ELR (cell line): ENCODE data around the gene TBX19.
"Not testable (repeated sequence)": the region's sequence is repeated elsewhere in the genome, so short reads cannot be mapped to it uniquely, and the experiment has no call there.

Source experiments
- DNase-seq: peaks from one replicate; pipeline ENCODE4 v3.0.0-alpha.2; 2015; ENCODE audit warnings: low read depth

TBX19 gene

DNA sequence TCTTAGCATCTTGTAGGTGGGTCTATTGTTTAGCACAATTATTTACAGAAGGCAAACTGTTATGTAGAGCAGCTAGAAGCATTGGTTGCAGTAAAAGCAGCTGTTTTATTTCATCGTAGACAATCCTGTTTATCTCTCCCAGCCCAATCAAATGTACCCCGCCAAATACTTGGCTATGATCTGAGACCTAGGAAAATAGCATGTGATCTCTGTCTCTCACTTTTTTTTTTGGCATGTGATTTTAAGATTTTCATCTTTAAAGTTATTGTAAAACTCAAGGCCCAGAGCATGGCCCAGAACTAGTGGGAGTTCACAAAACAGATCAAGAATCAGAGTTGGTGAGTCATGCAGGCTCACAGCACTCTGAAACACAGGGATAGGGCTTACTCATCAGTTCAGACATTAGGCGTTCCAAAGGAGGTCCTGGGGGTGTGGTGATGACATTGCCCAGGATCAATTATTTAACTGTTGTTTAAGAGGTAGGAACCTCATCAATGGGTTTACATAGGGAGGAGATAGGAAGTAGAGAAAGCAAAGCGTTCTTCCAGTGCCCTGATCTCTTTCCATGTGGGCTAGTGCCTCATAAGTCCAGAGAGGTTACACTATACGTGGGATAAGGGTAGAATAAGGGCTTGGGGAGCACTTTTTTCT, 40.2 kb downstream of the TBX19 start:
- peak; percentile 95 for DNase-seq

DNA sequence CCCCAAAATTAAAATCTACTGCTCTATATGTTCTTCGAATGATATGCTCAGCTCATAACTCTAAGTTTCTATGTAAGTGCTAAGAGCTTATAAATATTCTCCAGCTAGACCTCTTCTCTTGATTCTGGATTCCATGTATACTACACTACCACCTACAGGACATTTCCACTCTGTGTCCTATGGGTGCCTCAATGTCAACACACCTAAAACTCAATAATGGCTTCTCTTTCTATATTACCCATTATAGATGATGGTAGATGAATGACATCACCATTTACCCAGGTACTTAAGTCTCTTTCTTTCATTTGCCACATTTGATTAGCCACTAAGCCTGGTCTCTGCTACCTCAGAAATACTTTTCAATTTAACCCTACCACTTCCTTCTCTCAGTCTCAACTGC, 41.3 kb downstream of the TBX19 start:
- DNase-seq = peak; percentile 69

DNA sequence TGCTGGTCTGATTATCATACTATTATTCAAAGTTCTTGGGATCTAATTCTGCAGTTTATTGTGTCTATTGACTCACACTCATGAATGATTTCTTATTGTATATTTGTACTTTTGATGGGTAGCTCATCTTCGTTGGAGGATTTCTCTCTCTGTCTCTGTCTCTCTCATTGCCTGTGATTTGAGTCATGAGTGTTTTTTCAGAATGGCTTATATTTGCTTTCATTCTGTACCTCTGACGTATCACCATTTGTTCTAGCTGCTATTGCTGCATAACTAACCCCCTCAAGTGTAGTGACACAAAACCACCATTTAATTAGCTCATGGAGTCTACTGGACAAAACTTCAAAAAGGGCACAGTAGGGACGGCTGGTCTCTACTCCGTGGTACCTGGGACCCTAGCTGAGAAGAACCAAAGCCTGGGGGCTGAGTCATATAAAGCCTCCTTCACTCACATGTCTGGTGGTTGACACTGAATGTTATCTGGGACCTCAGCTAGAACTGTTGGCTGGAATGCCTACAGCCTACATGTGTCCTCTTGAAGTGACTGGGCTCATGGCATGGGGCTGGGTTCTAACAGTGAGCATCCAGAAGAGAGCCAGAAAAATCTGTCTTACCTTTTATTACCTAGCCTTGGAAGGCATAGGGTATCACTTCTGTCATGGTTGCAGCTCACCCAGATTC, 44.2 kb downstream of the TBX19 start:
- no peak for DNase-seq

DNA sequence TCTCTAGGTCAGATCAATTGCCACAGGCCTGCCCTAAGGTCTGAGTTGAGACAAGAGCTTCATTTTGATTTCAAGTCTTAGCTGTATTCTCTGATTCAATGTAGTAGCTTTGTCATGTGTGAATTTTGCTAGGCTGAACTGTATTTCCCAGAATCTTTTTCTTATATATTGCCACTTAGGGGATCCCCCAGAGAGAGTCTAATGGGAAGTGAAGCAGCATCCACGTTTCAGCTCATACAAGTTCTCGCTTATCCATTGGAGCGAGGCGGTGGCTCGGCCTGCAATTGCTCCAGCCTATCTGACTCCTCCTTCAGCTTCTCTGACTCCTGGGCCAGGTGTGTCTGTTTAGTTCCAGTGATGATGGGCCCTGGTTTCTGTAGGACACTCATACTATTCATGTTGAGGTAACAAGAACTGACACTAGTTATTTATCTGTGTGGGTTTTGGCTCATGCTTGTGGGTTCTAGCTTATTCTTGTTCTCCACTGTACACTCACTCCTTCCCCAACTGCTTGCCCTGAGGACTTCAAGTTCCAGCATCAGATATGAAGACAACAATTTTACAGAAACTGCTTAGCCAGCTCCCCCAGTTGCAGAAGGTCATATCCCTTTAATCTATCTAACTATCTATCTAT, 48.2 kb downstream of the TBX19 start:
- no peak for DNase-seq

DNA sequence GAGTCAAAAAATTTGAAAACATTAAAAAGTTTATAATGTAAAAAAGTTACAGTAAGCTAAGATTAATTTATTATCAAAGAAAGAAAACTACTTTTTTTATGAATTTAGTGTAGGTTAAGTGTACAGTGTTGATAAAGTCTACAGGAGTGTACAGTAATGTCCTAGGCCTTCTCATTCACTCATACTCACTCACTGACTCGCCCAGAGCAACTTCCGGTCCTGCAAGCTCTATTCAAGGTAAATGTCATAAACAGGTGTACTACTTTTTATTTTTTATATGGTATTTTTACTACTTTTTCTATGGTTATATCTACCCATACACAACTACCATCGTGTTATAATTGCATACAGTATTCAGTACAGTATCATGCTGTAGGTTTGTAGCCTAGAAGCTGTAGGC, 49.6 kb downstream of the TBX19 start:
- DNase-seq = no peak

DNA sequence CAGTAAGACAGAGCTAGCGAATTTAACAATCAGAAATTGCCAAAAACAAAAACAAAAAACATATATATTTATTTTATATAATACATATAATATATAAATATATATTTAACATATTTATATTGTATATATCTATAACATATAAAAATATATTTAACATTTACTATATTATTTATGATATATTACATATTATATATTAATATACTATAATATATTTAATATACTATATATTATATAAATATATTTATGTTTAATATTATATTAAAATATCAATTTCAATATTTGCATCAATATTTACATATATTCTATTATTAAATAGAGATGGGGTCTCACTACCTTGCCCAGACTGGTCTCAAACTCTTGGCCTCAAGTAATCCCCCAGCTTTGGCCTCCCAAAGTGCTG, 50.9 kb downstream of the TBX19 start:
- DNase-seq = no peak

DNA sequence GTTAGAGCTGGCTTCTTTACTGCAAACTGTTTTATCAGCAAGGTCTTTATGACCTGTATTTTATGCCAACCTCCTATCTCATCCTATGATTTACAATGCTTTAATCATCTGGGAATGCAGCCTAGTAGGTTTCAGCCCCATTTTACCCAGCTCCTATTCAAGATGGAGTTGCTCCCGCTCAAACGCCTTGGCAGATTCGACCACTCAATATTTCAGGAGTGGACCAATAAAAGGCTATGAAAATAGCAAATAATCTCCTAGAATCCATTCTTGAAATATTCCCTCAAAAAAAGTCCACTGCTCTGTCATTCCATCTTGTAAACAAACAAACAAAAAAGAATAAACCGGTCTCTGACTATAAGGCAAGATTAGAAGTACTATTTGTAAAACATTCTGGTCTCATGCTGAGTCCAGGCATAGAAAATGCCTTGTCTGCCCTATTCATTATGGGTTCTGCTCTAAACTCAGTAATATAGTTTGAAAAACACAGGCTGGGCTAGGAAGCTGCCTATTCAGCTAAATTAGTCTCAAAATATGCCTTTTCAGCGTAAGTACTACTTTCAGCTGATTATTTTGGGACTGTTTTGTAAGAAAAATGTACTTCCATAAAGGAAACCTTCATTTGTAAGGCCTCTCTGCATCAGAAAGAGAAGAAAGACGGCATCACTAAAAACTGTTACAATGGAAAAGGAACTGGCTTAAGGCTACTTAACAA, 53.0 kb downstream of the TBX19 start:
- DNase-seq = no peak

DNA sequence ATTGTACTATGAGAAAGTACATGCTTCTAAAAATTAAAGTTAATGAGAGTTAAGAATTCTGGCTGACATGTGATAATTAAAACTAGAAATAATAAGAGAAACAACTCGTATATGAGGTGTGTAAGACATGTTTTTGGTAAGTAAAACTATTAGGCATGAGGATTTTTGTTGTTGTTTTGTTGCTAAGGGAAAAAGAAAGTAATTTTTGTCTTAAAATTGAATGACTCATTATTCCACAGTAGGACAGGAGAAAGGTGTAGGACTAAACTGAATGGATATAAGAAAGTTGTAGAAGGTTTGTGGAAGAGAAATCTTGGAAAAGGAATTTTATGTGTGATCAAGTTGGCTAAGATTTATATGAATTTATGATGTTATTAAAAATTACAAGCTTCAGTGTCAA, 54.8 kb downstream of the TBX19 start:
- DNase-seq = peak; percentile 39

DNA sequence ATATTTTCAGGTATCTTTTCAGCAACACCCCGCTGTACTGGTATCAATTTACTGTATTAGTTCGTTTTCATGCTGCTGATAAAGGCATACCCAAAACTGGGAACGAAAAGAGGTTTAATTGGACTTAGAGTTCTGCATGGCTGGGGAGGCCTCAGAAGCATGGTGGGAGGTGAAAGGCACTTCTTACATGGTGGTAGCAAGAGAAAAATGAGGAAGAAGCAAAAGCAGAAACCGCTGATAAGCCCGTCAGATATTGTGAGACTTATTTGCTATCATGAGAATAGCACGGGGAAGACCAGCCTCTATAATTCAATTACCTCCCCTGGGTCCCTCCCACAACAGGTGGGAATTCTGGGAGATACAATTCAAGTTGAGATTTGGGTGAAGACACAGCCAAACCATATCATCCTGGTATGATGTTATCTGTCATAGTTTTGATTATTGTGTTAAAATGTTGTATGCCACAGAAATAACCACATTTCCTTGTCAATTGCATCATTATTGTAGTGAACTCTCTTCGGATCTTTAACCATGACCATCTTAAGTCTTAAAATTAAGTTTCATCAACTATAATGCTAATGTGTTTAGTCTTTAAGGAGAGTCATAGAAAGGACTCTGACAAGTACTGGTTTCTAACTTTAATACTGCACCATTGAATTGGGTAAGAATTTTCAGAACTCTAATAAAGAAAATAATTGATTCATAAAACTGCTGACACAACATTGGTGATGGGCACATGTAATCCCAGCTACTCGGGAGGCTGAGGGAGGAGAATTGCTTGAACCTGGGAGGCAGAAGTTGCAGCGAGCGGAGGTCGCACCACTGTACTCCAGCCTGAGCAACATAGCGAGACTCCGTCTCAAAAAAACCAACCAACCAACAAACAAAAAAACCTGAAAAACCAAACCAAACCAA, 58.2 kb downstream of the TBX19 start:
- DNase-seq = no peak

DNA sequence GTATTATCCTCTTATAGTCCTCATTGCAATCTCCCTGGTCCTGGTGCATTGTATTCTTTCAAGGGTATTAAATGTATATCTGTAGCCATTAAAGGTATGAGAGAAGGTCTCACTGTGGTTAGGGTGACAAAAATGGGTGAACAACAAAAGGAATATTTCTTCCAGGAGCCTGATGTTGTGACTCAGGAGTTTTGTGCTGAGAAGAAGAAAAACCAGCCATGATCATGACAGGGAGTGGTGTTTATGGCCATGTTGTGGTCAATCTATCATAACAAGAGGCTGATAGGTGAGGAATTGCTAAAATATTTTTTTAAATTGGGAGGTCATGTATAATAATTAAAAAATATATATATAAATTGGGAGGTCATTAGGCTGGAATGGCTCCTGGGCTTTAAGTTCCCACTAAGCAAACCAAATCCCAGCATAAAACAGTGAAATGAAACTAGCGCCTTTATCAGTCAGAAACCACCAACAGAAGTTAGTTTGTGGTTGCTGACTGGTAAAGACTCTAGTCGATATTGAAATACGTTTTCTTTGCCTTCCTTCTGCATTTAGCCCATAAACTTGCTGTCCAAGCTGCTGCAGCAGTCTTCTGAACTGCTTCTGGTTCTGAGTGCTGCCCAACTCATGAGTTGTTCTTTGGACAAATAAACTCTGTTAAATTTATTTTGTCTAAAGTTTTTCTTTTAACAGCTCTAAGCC, 60.3 kb downstream of the TBX19 start:
- DNase-seq = no peak

DNA sequence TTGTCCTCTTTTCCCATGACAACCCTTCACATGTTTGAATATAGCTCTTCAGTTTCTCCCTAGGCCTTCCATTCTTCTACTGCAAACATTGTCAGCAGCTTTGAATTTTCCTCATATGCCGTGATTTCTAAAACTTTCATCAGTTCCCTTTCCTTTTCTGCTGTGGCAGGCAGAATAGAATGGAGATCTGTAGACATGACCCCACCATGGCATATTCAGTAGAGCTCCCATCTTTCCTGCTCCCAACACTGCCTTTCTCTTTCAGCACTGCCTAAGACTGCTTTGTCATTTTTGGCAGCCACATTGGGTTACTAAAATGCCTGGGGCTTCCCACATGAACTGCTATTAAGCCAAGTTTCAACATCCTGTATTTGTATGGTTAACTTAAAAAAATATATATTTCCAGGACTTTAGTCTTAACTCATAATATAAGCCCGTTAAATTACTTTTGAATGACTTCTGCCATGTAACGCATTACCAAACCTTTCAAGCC, 60.9 kb downstream of the TBX19 start:
- no peak for DNase-seq

DNA sequence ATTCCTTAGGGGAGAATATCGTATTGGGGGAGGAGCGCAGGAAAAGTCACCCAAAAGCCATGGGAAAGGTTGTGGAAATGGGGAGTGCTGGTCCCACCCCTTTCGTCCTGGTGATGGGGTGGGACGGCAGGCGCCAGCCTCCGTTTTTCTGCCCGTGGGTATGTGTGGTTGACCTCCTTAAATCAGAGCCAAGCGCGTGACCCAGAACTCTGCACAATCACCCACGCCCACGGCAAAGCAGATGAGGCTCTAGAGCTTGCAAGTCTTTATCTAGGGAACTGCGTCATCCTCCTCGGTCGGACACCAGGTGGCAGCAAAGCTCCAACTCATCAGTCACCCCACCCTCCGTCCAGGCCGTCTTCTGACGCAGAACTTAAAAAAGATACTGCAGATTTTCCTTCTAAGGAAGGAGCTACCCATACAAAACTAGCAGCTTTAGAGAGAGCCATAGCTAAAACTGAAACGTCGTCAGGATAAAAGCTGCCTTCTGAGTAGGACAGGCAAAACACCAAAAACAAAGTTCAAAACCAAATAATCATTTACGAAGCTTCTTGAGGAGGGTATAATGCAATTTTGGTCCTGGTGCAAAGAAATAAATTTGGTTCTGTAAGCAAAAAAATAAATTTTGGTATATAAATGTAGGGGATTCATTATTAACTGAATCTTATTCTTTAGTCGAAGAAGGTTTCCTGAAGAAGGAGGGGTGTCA, 62.0 kb downstream of the TBX19 start:
- DNase-seq = peak; percentile 83

DNA sequence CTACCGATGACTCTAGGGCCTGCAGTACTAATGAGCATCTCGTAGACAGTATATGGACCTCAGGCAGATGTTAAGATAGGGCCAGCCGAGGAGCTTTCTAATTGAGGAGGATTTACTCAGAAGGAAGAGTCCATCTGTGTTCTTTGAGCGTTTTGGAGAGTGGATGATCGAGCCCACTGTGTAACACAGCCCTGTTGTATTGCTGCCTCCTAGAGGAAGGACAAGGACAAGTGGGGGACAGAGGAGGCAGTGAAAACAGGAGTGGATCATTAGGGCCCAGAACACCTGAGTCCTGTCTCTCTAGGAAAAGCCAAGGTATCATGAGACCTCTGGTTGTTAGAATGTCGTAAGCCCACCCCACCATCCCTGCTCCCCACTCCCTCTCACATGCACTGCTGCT, 62.9 kb downstream of the TBX19 start:
- DNase-seq = no peak

DNA sequence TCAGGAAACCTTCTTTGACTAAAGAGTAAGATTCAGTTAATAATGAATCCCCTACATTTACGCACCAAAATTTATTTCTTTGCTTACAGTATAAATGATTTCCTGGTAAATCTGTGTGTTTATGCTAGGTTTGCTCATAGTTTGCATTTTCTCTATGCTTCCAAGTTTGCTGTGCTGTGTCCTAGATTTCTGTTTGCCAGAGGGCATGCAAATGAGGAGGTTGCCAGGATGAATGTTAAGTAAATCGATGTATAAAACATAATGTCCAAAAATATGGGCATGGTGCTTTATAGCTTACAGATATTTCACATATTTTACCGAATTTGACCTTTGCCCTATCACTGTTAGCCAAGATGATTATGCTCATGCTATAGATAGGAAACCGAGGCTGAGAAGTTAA, 63.8 kb downstream of the TBX19 start:
- no peak for DNase-seq

DNA sequence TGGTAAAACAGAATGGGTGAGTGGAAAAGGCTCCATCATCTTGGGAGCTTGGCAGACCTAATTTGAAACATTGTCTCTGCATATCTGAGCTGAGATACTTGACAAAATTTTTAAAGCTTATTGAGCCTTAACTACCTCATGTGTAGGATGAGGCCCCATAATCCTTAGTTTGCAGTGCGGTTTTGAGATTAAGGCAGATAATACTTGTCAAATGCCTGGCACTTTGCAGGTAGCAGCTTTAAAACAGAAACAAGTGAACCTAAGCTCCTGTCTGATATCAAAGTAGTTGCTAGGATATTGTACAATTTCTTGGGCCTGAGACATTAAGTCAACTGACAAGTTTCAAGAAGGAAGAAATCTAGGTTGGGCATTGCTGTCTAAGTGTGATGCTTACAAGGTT, 65.3 kb downstream of the TBX19 start:
- no peak for DNase-seq

DNA sequence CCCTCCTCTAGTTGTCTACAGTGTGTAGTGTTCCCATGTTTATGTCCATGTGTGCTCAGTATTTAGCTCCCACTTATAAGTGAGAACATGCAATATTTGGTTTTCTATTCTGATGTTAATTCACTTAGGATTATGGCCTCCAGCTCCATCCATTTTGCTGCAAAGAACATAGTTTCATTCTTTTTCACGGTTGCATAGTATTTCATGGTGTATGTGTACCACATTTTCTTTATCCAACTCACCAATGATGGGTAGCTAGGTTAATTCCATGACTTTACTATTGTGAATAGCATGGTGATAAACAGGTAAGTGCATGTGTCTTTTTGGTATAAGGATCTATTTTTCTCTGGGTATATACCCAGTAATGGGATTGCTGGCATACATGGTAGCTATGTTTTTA, 67.0 kb downstream of the TBX19 start:
- DNase-seq = no peak

DNA sequence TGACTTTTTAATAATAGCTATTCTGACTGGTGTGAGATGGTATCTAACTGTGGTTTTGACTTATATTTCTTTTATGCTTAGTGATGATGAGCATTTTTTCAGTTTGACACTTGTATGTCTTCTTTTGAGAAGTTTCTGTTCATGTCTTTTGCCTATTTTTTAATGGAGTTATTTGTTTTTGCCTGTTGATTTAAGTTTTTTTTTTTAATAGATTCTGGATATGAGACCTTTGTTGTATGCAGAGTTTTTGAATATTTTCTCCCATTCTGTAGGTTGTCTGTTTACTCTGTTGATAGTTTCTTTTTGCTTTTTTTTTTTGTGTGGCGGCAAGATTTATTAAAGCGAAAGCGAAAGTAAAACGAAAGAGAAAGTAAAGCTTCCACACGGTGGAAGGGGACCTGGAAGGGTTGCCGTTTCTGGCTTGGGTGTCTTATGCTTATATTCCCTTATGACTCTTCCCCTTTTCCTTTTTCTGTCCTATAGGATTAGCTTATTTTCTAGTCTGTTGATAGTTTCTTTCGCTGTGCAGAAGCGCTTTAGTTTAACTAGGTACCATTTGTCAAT, 67.6 kb downstream of the TBX19 start:
- DNase-seq = peak; percentile 22

DNA sequence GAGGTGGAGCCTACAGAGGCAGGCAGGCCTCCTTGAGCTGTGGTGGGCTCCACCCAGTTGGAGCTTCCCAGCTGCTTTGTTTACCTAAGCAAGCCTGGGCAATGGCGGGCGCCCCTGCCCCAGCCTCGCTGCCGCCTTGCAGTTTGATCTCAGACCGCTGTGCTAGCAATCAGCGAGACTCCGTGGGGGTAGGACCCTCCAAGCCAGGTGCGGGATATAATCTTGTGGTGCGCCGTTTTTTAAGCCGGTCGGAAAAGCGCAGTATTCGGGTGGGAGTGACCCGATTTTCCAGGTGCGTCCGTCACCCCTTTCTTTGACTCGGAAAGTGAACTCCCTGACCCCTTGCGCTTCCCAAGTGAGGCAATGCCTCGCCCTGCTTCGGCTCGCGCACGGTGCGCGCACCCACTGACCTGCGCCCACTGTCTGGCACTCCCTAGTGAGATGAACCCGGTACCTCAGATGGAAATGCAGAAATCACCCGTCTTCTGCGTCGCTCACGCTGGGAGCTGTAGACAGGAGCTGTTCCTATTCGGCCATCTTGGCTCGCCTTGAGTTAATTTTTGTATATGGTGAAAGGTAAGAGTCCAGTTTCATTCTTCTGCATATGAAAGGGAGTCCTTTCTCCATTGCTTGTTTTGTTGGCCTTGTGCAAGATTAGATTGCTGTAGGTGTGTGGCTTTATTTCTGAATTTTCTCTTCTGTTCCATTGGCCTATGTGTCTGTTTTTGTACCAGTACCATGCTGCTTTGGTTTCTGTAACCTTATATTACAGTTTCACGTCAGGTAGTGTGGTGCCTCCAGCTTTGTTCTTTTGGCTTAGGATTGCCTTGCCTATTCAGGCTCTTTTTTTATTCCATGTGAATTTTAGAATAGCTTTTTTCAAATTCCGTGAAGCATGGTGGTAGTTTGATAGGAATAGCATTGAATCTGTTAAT, 73.9 kb downstream of the TBX19 start:
- not testable (repeated sequence) for DNase-seq
